ENCODE measurements around the gene OR7D2.

OR7D2 gene

GRCh38 chr19:9219489-9219888 lies 40.7 kb downstream of the OR7D2 start, which contains the start of gene OR7D4:
OR7D4 (minus strand) TSS chr19:9219589; CDS start chr19:9214837, 4,752 bp downstream.
- DNase-seq: no peak

Measured in NCI-H1092 (cell line).